Calu3 (cell line): Measurements from ENCODE around the gene ERMAP. TPM values are rescaled to one million over a fixed set of nuclear protein-coding genes. Genes with fewer than 3 reads are reported as not detected.

Source experiments
- BruUV-seq: library from RNA; stranded (reverse); fragments of 400-500 nt; replicated peaks from 2 replicates; lab custom pipeline; 2021; lab: Mats Ljungman, UMichigan
- CTCF ChIA-PET: fragments of 300-600 bp; sonication (Branson Sonifier 250); formaldehyde crosslinking; loops from one replicate; lab custom pipeline; 2022; ENCODE audit warnings: antibody characterized with exemption; lab: Charles Lee
- DNase-seq: peaks from one replicate; pipeline ENCODE4 v3.0.0; 2022
- H3K27ac Mint-ChIP-seq: one replicate; pipeline ENCODE4 v1.8.0; 2022; ENCODE audit warnings: mixed read lengths; ENCODE audit not compliant: unreplicated experiment
- H3K27me3 Mint-ChIP-seq: one replicate; pipeline ENCODE4 v1.8.0; 2022; ENCODE audit warnings: mixed read lengths; ENCODE audit not compliant: unreplicated experiment
- H3K36me3 Mint-ChIP-seq: one replicate; pipeline ENCODE4 v1.8.0; 2022; ENCODE audit warnings: mild to moderate bottlenecking, moderate library complexity, mixed read lengths; ENCODE audit not compliant: insufficient read depth, unreplicated experiment
- H3K4me1 Mint-ChIP-seq: one replicate; pipeline ENCODE4 v1.8.0; 2022; ENCODE audit warnings: mild to moderate bottlenecking, low read depth, mixed read lengths; ENCODE audit not compliant: unreplicated experiment
- H3K4me3 Mint-ChIP-seq: one replicate; pipeline ENCODE4 v1.8.0; 2022; ENCODE audit warnings: mild to moderate bottlenecking, low read depth, moderate library complexity, mixed read lengths; ENCODE audit not compliant: unreplicated experiment
- H3K9me3 Mint-ChIP-seq: one replicate; pipeline ENCODE4 v1.8.0; 2022; ENCODE audit warnings: low read depth, mixed read lengths; ENCODE audit not compliant: unreplicated experiment
- intact Hi-C: fragments of 100-400 bp; cut with micrococcal nuclease; formaldehyde crosslinking; loops from one replicate; pipeline ENCODE4 v1.10.0; 2022; ENCODE audit not compliant: unreplicated experiment
- total RNA-seq: library from RNA; stranded (reverse); gene quantifications from 2 replicates; pipeline ENCODE4 v1.2.3, GENCODE V29; 2022
- TF ChIP-seq, protein P1 (sequence below): fragments of 200-600 bp; IDR thresholded peaks from one replicate; pipeline ENCODE4 v1.8.0; 2022; ENCODE audit warnings: antibody characterized with exemption; ENCODE audit not compliant: unreplicated experiment

The ERMAP gene
- total RNA-seq, 1 experiment from 2014 or later = 9.3 TPM

DNA sequence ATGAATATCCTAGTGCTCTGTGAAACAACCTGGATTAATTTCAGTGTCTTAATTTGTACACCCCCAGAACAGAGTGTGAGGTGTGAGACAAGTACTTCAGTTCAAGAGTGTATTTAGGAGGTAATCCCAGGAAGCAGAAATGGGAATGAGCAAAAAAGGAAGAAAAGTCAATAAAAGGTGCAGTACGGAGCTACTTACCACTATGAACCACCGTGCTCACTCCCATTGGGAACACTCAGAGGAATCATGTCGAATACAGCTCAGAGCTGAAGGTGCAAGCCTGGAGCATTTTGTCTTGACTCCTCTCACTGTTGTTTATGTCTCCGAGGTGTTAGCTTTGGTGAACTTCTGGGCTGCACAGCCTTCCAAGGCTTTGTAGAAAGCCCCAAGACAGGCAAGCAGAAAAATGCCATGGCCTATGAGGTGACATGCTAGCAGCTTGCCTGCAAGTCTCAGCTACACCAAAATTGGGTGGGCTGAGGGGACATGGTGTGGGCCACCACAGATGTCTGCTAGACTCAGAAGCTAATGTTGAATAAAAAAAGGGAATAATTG is 7.6 kb downstream of the ERMAP start:
- DNase-seq = no peak
- Mint-ChIP-seq H3K27me3 (no peaks in the 10 kb centered on the region), H3K4me1 (no peaks in the 10 kb centered on the region), H3K4me3 (no peak overlapping the region), H3K36me3 (no peaks in the 10 kb centered on the region), H3K27ac (no peak overlapping the region), H3K9me3 (no peaks in the 10 kb centered on the region)
- intact Hi-C loops = no loop called here
- no TSS peak for BruUV-seq
- CTCF ChIA-PET = interaction anchor here (0.7 kb wide), 1 partner anchor 48 kb away, joined by 4 read pairs; no protein-coding TSS in a partner anchor
- TF ChIP-seq, protein P1, sequence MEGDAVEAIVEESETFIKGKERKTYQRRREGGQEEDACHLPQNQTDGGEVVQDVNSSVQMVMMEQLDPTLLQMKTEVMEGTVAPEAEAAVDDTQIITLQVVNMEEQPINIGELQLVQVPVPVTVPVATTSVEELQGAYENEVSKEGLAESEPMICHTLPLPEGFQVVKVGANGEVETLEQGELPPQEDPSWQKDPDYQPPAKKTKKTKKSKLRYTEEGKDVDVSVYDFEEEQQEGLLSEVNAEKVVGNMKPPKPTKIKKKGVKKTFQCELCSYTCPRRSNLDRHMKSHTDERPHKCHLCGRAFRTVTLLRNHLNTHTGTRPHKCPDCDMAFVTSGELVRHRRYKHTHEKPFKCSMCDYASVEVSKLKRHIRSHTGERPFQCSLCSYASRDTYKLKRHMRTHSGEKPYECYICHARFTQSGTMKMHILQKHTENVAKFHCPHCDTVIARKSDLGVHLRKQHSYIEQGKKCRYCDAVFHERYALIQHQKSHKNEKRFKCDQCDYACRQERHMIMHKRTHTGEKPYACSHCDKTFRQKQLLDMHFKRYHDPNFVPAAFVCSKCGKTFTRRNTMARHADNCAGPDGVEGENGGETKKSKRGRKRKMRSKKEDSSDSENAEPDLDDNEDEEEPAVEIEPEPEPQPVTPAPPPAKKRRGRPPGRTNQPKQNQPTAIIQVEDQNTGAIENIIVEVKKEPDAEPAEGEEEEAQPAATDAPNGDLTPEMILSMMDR = no peak

DNA sequence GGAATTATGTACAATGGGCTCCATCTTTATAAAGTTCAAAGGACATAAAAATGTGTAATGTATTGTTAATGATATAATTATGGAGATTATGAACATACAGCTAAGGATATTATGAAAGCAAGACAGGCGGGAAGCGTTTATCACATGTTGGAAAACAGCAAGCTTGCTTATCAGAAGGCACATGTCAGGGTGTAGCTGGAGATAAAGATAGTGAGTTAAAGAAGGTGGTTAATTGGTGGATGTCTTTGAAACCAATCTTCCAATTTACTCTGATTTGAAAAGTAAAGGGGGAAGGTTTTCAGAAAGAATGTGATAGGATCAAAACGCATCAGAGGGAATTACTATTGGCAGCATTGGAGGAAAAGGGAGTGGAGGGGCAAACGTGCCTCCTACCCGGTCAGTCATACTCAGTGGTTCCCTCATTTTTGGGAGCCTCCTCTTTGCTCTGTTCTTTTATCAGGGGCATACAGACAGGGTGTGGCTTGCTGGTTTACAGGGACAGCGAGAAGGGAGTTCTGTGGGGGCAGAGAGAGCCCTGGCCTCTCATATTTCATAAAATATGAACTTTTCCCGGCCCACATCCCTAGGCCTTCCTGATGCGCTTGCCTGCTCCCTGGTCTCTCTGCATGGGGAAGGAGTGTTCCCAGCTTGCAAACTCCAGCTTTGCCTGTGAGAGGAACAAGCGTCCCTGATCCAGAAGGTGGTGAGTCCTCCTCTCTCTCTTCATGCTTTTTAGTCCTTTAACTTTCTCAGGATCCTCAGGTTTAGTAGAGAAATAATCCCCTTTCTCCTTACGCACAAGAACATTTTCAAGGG is 8.3 kb downstream of the ERMAP start:
- BruUV-seq = no TSS peak
- no peaks in the 10 kb centered on the region for H3K9me3 Mint-ChIP-seq
- H3K27me3 Mint-ChIP-seq = no peaks in the 10 kb centered on the region
- no peak overlapping the region for H3K27ac Mint-ChIP-seq
- intact Hi-C loops = no loop called here
- TF ChIP-seq, protein P1 = no peak
- CTCF ChIA-PET = no interaction called here
- H3K4me1 Mint-ChIP-seq = no peaks in the 10 kb centered on the region
- DNase-seq = no peak
- H3K4me3 Mint-ChIP-seq = no peak overlapping the region
- H3K36me3 Mint-ChIP-seq = no peaks in the 10 kb centered on the region

DNA sequence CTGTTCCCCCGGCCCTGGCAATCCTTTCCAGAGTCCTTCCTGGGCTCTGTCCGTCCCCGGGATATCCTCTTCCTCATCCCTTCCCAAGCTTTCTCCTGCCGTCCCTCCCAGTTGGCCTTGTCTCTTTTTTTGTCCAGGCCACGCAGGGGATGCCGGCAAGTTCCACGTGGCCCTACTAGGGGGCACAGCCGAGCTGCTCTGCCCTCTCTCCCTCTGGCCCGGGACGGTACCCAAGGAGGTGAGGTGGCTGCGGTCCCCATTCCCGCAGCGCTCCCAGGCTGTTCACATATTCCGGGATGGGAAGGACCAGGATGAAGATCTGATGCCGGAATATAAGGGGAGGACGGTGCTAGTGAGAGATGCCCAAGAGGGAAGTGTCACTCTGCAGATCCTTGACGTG is 13.7 kb downstream of the ERMAP start:
- BruUV-seq = no TSS peak
- H3K4me1 Mint-ChIP-seq = no peaks in the 10 kb centered on the region
- no peaks in the 10 kb centered on the region for H3K36me3 Mint-ChIP-seq
- H3K27me3 Mint-ChIP-seq = no peaks in the 10 kb centered on the region
- TF ChIP-seq, protein P1 = no peak
- H3K27ac Mint-ChIP-seq = no peak overlapping the region
- H3K4me3 Mint-ChIP-seq = no peak overlapping the region
- intact Hi-C loops = no loop called here
- no peak for DNase-seq
- no peaks in the 10 kb centered on the region for H3K9me3 Mint-ChIP-seq
- CTCF ChIA-PET = no interaction called here

DNA sequence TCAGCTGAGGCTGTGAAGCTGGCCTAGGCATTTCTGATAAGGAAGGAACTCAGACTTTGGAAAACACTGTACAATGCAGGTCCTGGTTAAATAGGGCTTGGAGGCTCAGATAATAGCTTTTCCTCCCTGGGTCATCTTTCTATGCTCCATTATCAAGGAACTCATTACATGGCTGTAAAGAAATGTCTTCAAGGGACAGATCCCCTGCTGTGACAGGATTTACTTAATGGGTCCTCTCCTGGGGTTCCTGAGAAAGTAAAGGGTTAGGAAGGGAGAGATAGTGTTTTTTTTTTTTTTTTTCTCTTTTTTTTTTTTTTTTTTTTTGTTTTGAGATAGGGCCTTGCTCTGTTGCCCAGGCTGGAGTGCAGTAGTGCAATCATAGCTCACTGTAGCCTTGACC is 14.4 kb downstream of the ERMAP start:
- TF ChIP-seq, protein P1 = no peak
- DNase-seq = no peak
- Mint-ChIP-seq H3K36me3 (no peaks in the 10 kb centered on the region), H3K27me3 (no peaks in the 10 kb centered on the region), H3K27ac (no peak overlapping the region), H3K9me3 (no peaks in the 10 kb centered on the region), H3K4me3 (no peak overlapping the region), H3K4me1 (no peaks in the 10 kb centered on the region)
- no TSS peak for BruUV-seq
- CTCF ChIA-PET = no interaction called here
- intact Hi-C loops = no loop called here
